Measurements from ENCODE around the gene AMZ1.

AMZ1 gene

GRCh38 chr7:2716488-2716887, 28.5 kb downstream of the AMZ1 start:
- FAIRE-seq (no peak), DNase-seq (ENCODE audit: insufficient read length, low spot score) (no peak)
- no peak for TF ChIP-seq CTCF (IDR thresholded peaks at IDR 0.05; ENCODE audit: insufficient read depth, missing control alignments)

- no peak for FAIRE-seq
- TF ChIP-seq CTCF (IDR thresholded peaks at IDR 0.05; ENCODE audit: insufficient read depth, missing control alignments) = no peak
- no peak for DNase-seq (ENCODE audit: insufficient read length, low spot score)
These were observed 28.9 kb downstream of the AMZ1 start for GRCh38 chr7:2716906-2717292.

GRCh38 chr7:2717293-2718261, 29.6 kb downstream of the AMZ1 start:
- no peak for FAIRE-seq
- no peak for DNase-seq (ENCODE audit: insufficient read length, low spot score)
- TF ChIP-seq CTCF (IDR thresholded peaks at IDR 0.05; ENCODE audit: insufficient read depth, missing control alignments) = no peak

- no peak for FAIRE-seq
- TF ChIP-seq CTCF (IDR thresholded peaks at IDR 0.05; ENCODE audit: insufficient read depth, missing control alignments) = no peak
- no peak for DNase-seq (ENCODE audit: insufficient read length, low spot score)
These were observed 30.4 kb downstream of the AMZ1 start for GRCh38 chr7:2718296-2718965.

GRCh38 chr7:2719007-2719406, 31.0 kb downstream of the AMZ1 start:
- peak; percentile 57 for TF ChIP-seq CTCF (IDR thresholded peaks at IDR 0.05; ENCODE audit: insufficient read depth, missing control alignments)
- FAIRE-seq (no peak), DNase-seq (ENCODE audit: insufficient read length, low spot score) (peak; percentile 68)

GRCh38 chr7:2720024-2720423, 32.0 kb downstream of the AMZ1 start:
- no peak for DNase-seq (ENCODE audit: insufficient read length, low spot score)
- no peak for TF ChIP-seq CTCF (IDR thresholded peaks at IDR 0.05; ENCODE audit: insufficient read depth, missing control alignments)
- no peak for FAIRE-seq

GRCh38 chr7:2721842-2722241, 33.8 kb downstream of the AMZ1 start:
- no peak for FAIRE-seq
- TF ChIP-seq CTCF (IDR thresholded peaks at IDR 0.05; ENCODE audit: insufficient read depth, missing control alignments) = no peak
- DNase-seq (ENCODE audit: insufficient read length, low spot score) = no peak

Data from D721Med (cell line).